ENCODE results near the gene ABCF1.
"Not testable (repeated sequence)": the region's sequence is repeated elsewhere in the genome, so short reads cannot be mapped to it uniquely, and the experiment has no call there.

Gene ABCF1

GRCh38 chr6:30568245-30568644 is 3.0 kb upstream of the ABCF1 start:
- in situ Hi-C loops (cut with HindIII; ENCODE audit: low pct_unique_long_range_greater_than_20kb, low sequenced_read_pairs): no loop called here
- TF ChIP-seq JUND (IDR thresholded peaks at IDR 0.05; ENCODE audit: low read depth): no peak
- no peak for DNase-seq (ENCODE audit: low read depth in 1 of 2, low spot score in 1 of 2)

GRCh38 chr6:30570263-30570662 is 979 bp upstream of the ABCF1 start:
- no peak for DNase-seq (ENCODE audit: low read depth in 1 of 2, low spot score in 1 of 2)
- TF ChIP-seq JUND (IDR thresholded peaks at IDR 0.05; ENCODE audit: low read depth): no peak
- in situ Hi-C loops (cut with HindIII; ENCODE audit: low pct_unique_long_range_greater_than_20kb, low sequenced_read_pairs): no loop called here

- in situ Hi-C loops (cut with HindIII; ENCODE audit: low pct_unique_long_range_greater_than_20kb, low sequenced_read_pairs): no loop called here
- DNase-seq (ENCODE audit: low read depth in 1 of 2, low spot score in 1 of 2): peak in 1 of 2 experiments; percentile 13
- no peak for TF ChIP-seq JUND (IDR thresholded peaks at IDR 0.05; ENCODE audit: low read depth)
Measured at GRCh38 chr6:30570740-30571074, 535 bp upstream of the ABCF1 start.

- in situ Hi-C loops (cut with HindIII; ENCODE audit: low pct_unique_long_range_greater_than_20kb, low sequenced_read_pairs): no loop called here
- no peak for DNase-seq (ENCODE audit: low read depth in 1 of 2, low spot score in 1 of 2)
- no peak for TF ChIP-seq JUND (IDR thresholded peaks at IDR 0.05; ENCODE audit: low read depth)
Measured at GRCh38 chr6:30571762-30572082, 480 bp downstream of the ABCF1 start.

DNA sequence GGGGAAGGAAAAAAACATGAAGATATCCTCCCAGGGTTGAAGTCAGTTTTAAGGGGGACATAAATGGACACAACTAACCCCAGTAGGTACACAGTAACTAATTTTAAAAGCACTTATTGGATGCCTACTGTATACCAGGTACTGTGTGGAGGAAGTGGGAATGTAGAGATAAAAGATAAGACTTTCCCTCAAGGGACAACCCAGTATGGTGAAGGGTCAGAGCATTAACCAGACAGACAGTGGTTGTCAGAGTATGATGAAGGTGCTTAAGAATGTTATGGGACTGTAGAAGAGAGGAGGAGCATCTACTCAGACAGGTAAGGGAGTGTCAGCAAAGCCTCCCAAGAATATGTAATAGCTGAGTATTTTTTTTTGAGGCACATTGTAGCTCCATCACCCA is 906 bp downstream of the ABCF1 start:
- DNase-seq (ENCODE audit: low read depth in 1 of 2, low spot score in 1 of 2): no peak
- TF ChIP-seq JUND (IDR thresholded peaks at IDR 0.05; ENCODE audit: low read depth): no peak
- in situ Hi-C loops (cut with HindIII; ENCODE audit: low pct_unique_long_range_greater_than_20kb, low sequenced_read_pairs): no loop called here

DNA sequence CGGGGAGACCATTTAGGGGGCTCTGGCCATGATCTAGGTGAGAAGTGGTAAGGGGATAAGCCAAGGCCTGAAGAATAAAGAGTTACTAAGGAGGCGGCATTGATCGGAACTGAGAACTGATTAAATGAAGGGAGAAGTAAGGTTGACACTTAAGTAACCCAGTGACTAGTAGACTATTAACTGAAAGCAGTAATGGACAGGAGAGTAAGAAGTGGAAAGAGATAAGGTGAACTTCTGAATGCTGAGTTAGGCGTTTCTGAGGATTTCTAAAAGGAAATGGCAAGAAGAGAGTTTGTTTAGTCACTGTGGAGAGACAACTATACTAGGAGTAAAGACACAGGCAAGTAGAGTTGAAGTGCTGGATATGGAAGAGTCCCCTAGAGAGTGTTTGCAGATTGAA is 1.9 kb downstream of the ABCF1 start:
- in situ Hi-C loops (cut with HindIII; ENCODE audit: low pct_unique_long_range_greater_than_20kb, low sequenced_read_pairs): no loop called here
- no peak for TF ChIP-seq JUND (IDR thresholded peaks at IDR 0.05; ENCODE audit: low read depth)
- DNase-seq (ENCODE audit: low read depth in 1 of 2, low spot score in 1 of 2): no peak

DNA sequence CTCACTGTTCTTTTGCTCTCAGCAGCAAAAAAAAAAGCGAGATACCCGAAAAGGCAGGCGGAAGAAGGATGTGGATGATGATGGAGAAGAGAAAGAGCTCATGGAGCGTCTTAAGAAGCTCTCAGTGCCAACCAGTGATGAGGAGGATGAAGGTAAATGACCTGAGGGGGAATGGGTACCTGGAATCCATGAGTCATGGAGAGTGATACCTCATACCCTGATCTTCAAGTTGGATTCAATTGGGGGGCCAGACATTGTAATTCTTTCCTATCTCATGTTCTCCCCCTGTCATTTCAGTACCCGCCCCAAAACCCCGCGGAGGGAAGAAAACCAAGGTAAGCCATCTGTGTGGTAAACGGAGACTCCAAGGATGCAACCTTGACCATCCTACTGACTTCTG is 6.8 kb downstream of the ABCF1 start:
- no peak for TF ChIP-seq JUND (IDR thresholded peaks at IDR 0.05; ENCODE audit: low read depth)
- no peak for DNase-seq (ENCODE audit: low read depth in 1 of 2, low spot score in 1 of 2)
- in situ Hi-C loops (cut with HindIII; ENCODE audit: low pct_unique_long_range_greater_than_20kb, low sequenced_read_pairs): no loop called here

GRCh38 chr6:30583921-30584320 is 12.7 kb downstream of the ABCF1 start:
- DNase-seq (ENCODE audit: low read depth in 1 of 2, low spot score in 1 of 2): no peak
- no peak for TF ChIP-seq JUND (IDR thresholded peaks at IDR 0.05; ENCODE audit: low read depth)
- in situ Hi-C loops (cut with HindIII; ENCODE audit: low pct_unique_long_range_greater_than_20kb, low sequenced_read_pairs): no loop called here

GRCh38 chr6:30589754-30590358 is 18.6 kb downstream of the ABCF1 start:
- DNase-seq (ENCODE audit: low read depth in 1 of 2, low spot score in 1 of 2): no peak
- in situ Hi-C loops (cut with HindIII; ENCODE audit: low pct_unique_long_range_greater_than_20kb, low sequenced_read_pairs): no loop called here
- TF ChIP-seq JUND (IDR thresholded peaks at IDR 0.05; ENCODE audit: low read depth): no peak

GRCh38 chr6:30590509-30590908 is 19.3 kb downstream of the ABCF1 start:
- no peak for TF ChIP-seq JUND (IDR thresholded peaks at IDR 0.05; ENCODE audit: low read depth)
- in situ Hi-C loops (cut with HindIII; ENCODE audit: low pct_unique_long_range_greater_than_20kb, low sequenced_read_pairs): no loop called here
- no peak for DNase-seq (ENCODE audit: low read depth in 1 of 2, low spot score in 1 of 2)

DNA sequence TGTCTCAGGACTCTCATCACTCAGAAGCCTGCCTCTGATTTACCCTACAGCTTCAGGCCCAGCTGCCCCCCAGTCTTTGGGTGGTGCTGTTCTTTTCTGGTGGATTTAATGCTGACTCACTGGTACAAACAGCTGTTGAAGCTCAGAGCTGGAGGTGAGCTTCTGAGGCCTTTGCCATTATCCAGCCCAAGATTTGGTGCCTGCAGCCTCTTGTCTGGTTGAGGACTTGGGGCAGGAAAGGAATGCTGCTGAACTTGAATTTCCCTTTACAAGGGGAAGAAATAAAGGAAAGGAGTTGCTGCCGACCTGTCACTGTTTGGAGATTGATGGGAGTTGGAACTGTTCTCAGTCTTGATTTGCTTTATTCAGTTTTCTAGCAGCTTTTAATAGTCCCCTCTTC is 19.8 kb downstream of the ABCF1 start:
- DNase-seq (ENCODE audit: low read depth in 1 of 2, low spot score in 1 of 2): peak; percentile 64 to 94
- no peak for TF ChIP-seq JUND (IDR thresholded peaks at IDR 0.05; ENCODE audit: low read depth)
- in situ Hi-C loops (cut with HindIII; ENCODE audit: low pct_unique_long_range_greater_than_20kb, low sequenced_read_pairs): no loop called here

DNA sequence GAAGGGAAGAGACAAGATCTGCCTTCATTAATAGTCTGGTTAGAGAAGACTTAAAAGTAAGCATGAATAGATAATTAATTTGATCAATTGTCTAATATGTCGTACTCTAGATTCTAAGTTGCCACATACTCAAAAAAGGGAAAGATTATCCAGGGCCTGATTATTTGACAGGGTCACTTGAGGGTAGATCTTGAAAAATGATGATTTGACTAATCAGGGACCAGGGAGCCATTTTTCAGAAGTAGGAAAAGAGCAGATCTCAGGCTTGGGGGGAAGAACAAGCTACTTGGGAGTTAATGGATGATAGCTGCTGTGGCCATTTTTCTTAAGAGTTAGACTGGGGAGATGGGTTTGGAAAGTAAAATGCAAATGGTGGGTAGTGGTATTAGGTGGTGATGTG is 21.0 kb downstream of the ABCF1 start:
- in situ Hi-C loops (cut with HindIII; ENCODE audit: low pct_unique_long_range_greater_than_20kb, low sequenced_read_pairs): no loop called here
- TF ChIP-seq JUND (IDR thresholded peaks at IDR 0.05; ENCODE audit: low read depth): no peak
- DNase-seq (ENCODE audit: low read depth in 1 of 2, low spot score in 1 of 2): no peak

DNA sequence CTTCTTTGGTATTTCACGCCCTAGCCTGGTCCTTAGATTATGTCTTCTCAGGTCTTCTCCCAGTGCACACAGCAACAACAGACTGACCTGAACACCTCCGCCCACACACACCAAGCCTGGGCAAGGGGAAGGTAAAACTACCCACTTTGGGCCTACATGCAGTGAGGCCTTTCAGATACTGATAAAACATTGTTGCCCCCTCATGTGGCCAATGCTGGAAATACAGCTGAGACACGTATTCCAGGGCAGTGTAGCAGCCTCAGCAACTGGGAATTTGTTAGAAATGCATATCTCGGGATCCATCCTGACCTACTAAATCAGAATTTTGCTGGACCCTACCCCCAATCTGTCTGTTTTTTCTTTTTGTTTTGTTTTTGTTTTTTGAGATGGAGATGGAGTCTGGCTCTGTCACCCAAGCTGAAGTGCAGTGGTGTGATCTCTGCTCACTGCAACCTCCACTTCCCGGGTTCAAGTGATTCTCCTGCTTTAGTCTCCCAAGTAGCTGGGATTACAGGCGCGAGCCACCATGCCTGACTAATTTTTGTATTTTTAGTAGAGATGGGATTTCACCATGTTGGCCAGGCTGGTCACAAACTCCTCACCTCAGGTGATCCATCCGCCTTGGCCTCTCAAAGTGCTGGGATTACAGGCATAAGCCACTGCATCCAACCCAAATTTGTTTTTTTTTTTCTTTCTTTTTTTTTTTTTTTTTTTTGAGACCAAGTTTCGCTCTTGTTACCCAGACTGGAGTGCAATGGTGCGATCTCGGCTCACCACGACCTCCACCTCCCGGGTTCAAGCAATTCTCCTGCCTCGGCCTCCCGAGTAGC is 26.3 kb downstream of the ABCF1 start:
- in situ Hi-C loops (cut with HindIII; ENCODE audit: low pct_unique_long_range_greater_than_20kb, low sequenced_read_pairs): not testable (repeated sequence)
- peak; percentile 71 to 89 for DNase-seq (ENCODE audit: low read depth in 1 of 2, low spot score in 1 of 2)
